K562 (cell line): ENCODE measurements around the gene PRTFDC1. TPM values are rescaled to one million over a fixed set of nuclear protein-coding genes. Genes with fewer than 3 reads are reported as not detected.
A peak's percentile ranks its signal among the peaks of the same experiment; 100 is the strongest.

Experiments used
- ATAC-seq: fragments of 200-7000 bp; cut with Tn5 transposase; 3 replicates; pipeline ENCODE4 v1.9.1; 2020; ENCODE audit warnings: moderate library complexity
- BruUV-seq: library from RNA; stranded (reverse); fragments of 400-500 nt; replicated peaks from 2 replicates; lab custom pipeline; 2021; lab: Mats Ljungman, UMichigan
- CTCF ChIA-PET: fragments of 300-600 bp; formaldehyde crosslinking; extraction: SDS; loops from one replicate; lab custom pipeline; 2021; ENCODE audit warnings: low intra/inter-chr PET ratio; lab: Yijun Ruan, JAX
- POLR2A ChIA-PET: fragments of 300-600, 350-650 bp; sonication (Branson Sonifier 250); formaldehyde crosslinking; extraction: SDS; loops from one replicate; lab custom pipeline; 2021; ENCODE audit warnings: antibody characterized with exemption, inconsistent platforms; lab: Yijun Ruan, JAX
- DNase-seq, 4 experiments: peaks; one replicate each; pipeline versions ENCODE4 v3.0.0 to v3.0.0-alpha.2; 2011 to 2018; ENCODE audit warnings: low spot score in 3 of 4, mixed read lengths in 3 of 4; ENCODE audit errors: extremely low read depth in 1 of 4
- FAIRE-seq: peaks from 2 replicates; lab custom pipeline; 2011; peaks lifted over from hg19 to GRCh38; lab: Jason Lieb, UNC
- H2AFZ ChIP-seq: 2 replicates; pipeline ENCODE4 v1.6.0; 2011; ENCODE audit warnings: low read depth, low read length, control low read depth, inconsistent platforms
- H3K27ac ChIP-seq: fragments of 200-600 bp; 3 replicates; pipeline ENCODE4 v1.8.0; 2011; ENCODE audit warnings: low read depth, mild to moderate bottlenecking, control low read depth, inconsistent platforms, low read length, moderate library complexity, mixed read lengths; ENCODE audit errors: extremely low read depth
- H3K27me3 ChIP-seq, 2 experiments: fragments of 300-600 bp in 1 of 2; 2 replicates in 1 of 2; 3 replicates in 1 of 2; pipeline versions ENCODE4 v1.6.0 to v1.8.0; 2011; ENCODE audit warnings: inconsistent platforms in 2 of 2, low read length in 2 of 2, mild to moderate bottlenecking in 1 of 2, mixed read lengths in 1 of 2, moderate library complexity in 1 of 2; ENCODE audit not compliant: control insufficient read depth in 2 of 2, insufficient read depth in 2 of 2
- H3K36me3 ChIP-seq: fragments of 300-600 bp; 3 replicates; pipeline ENCODE4 v1.8.0; 2011; ENCODE audit warnings: mild to moderate bottlenecking, low read length, inconsistent platforms; ENCODE audit not compliant: control insufficient read depth, insufficient read depth
- H3K4me1 ChIP-seq, 2 experiments: fragments of 200-600 bp in 1 of 2; replicated peaks in 1 of 2; 2 replicates in 1 of 2; 3 replicates in 1 of 2; pipeline versions ENCODE4 v1.5.1 to v1.8.0; 2011; ENCODE audit warnings: inconsistent platforms in 2 of 2, low read length in 2 of 2, mild to moderate bottlenecking in 1 of 2, mixed read lengths in 1 of 2, moderate library complexity in 1 of 2; ENCODE audit not compliant: control insufficient read depth in 2 of 2, insufficient read depth in 2 of 2
- H3K4me2 ChIP-seq: 2 replicates; pipeline ENCODE4 v1.6.1; 2011; ENCODE audit warnings: low read length, control low read depth, inconsistent platforms, mixed read lengths; ENCODE audit not compliant: insufficient read depth
- H3K4me3 ChIP-seq: fragments of 200-600 bp; sonication (generic), shearing (Covaris generic); 2 replicates; pipeline ENCODE4 v1.5.1; 2016; ENCODE audit warnings: control low read depth, inconsistent platforms
- H3K79me2 ChIP-seq: fragments of 200-600 bp; 3 replicates; pipeline ENCODE4 v1.8.0; 2011; ENCODE audit warnings: low read length, inconsistent platforms; ENCODE audit not compliant: control insufficient read depth, insufficient read depth
- H3K9ac ChIP-seq, 2 experiments: 2 replicates each; pipeline versions ENCODE4 v1.6.0 to v1.6.1; 2011; ENCODE audit warnings: low read depth in 2 of 2, low read length in 2 of 2, control low read depth in 1 of 2, inconsistent platforms in 1 of 2, mild to moderate bottlenecking in 1 of 2, mixed read lengths in 1 of 2; ENCODE audit not compliant: insufficient read depth in 1 of 2
- H3K9me1 ChIP-seq: one replicate; pipeline ENCODE4 v1.6.0; 2011; ENCODE audit warnings: inconsistent platforms, mild to moderate bottlenecking, low read length, moderate library complexity; ENCODE audit not compliant: control insufficient read depth, insufficient read depth
- H3K9me3 ChIP-seq: replicated peaks from 2 replicates; pipeline ENCODE4 v1.5.1; 2011; ENCODE audit warnings: low read depth, low read length, inconsistent platforms; ENCODE audit not compliant: control insufficient read depth, insufficient read depth
- H4K20me1 ChIP-seq: replicated peaks from 2 replicates; pipeline ENCODE4 v1.6.1; 2011; ENCODE audit warnings: low read length, inconsistent platforms, mixed read lengths; ENCODE audit not compliant: control insufficient read depth, insufficient read depth
- ARID4B ChIP-seq: sonication (generic); formaldehyde crosslinking; IDR thresholded peaks from 2 replicates; pipeline ENCODE4 v1.8.0; 2022; ENCODE audit warnings: mild to moderate bottlenecking, missing genetic modification reagents
- CEBPB ChIP-seq: fragments of 450-650 bp; IDR thresholded peaks from 2 replicates; pipeline ENCODE4 v1.6.1; 2016; ENCODE audit warnings: missing genetic modification characterization, missing compliant biosample characterization
- CHD1 ChIP-seq: fragments of 200-600 bp; sonication (generic); IDR thresholded peaks from one replicate; pipeline ENCODE4 v1.6.1; 2012; ENCODE audit warnings: mild to moderate bottlenecking, moderate library complexity, low read length, inconsistent platforms
- E2F3 ChIP-seq: fragments of 250-450 bp; sonication (Bioruptor Pico); IDR thresholded peaks from 2 replicates; pipeline ENCODE4 v1.4.0; 2020; ENCODE audit warnings: mild to moderate bottlenecking
- ELF4 ChIP-seq: fragments of 450-650 bp; formaldehyde crosslinking; IDR thresholded peaks from 2 replicates; pipeline ENCODE4 v1.4.0; 2022; ENCODE audit warnings: missing genetic modification characterization
- ELK1 ChIP-seq: sonication (generic); formaldehyde crosslinking; IDR thresholded peaks from 2 replicates; pipeline ENCODE4 v1.8.1; 2022; ENCODE audit warnings: missing genetic modification reagents
- GATAD2B ChIP-seq: fragments of 450-650 bp; IDR thresholded peaks from 2 replicates; pipeline ENCODE4 v1.6.1; 2017; ENCODE audit warnings: mild to moderate bottlenecking, borderline replicate concordance
- SMARCC2 ChIP-seq: fragments of 450-650 bp; IDR thresholded peaks from 2 replicates; pipeline ENCODE4 v1.6.1; 2017; ENCODE audit warnings: antibody characterized with exemption, moderate library complexity, mild to moderate bottlenecking, low read depth
- TRIM24 ChIP-seq, 2 experiments: fragments of 450-650 bp; IDR thresholded peaks; 2 replicates each; pipeline ENCODE4 v1.6.1; 2016
- ZNF644 ChIP-seq: fragments of 200-800 bp; sonication (Bioruptor generic); IDR thresholded peaks from 2 replicates; pipeline ENCODE4 v1.6.1; 2016; ENCODE audit warnings: low read depth, missing genetic modification characterization, missing compliant biosample characterization
- WGBS: fragments of 100-300 bp; shearing (Covaris generic); methylation state at CpG from one replicate; pipeline ENCODE4 v1.1.6; 2016; ENCODE audit warnings: low coverage, mixed read lengths; ENCODE audit not compliant: insufficient coverage; ENCODE audit errors: missing lambda C conversion rate; 5-methylcytosine and 5-hydroxymethylcytosine counted together
- in situ Hi-C: fragments of 300-500 bp; cut with MboI; formaldehyde crosslinking; loops from 4 replicates; pipeline ENCODE4 v1.15.0; 2018; ENCODE audit warnings: inconsistent platforms, mixed read lengths
- intact Hi-C: fragments of 100-400 bp; cut with micrococcal nuclease; formaldehyde crosslinking; loops from 2 replicates; pipeline ENCODE4 v1.14.2; 2022
- polyA plus RNA-seq, 8 experiments: library from polyadenylated mRNA; depleted of rRNA in 4 of 8; stranded (reverse) in 5 of 8; unstranded in 3 of 8; fragments of >200 nt; fragmentation: Nextera tagmentation in 2 of 8; fragmentation: Illumina TruSeq in 1 of 8; extraction: Ambion mirVana in 2 of 8; extraction: Trizol in 1 of 8; gene quantifications; 2 replicates each; pipeline versions ENCODE4 v1.2.1 to v1.2.3, GENCODE V29; 2011 to 2014; ENCODE audit warnings: inconsistent platforms in 1 of 8, missing spikeins in 1 of 8
- total RNA-seq, 7 experiments: library from RNA; depleted of rRNA in 6 of 7; stranded (reverse); fragments of >200 nt in 6 of 7; fragmentation: Illumina TruSeq in 2 of 7; extraction: Trizol in 2 of 7; gene quantifications; 2 replicates each; pipeline versions ENCODE4 v1.2.1 to v1.2.3, GENCODE V29; 2011 to 2021; ENCODE audit warnings: low replicate concordance in 1 of 7
- TF ChIP-seq, protein P1 (sequence below): fragments of 250-450 bp; sonication (Bioruptor Pico); IDR thresholded peaks from 2 replicates; pipeline ENCODE4 v1.8.0; 2021; ENCODE audit warnings: borderline replicate concordance, mild to moderate bottlenecking, moderate library complexity; ENCODE audit not compliant: poor library complexity, severe bottlenecking

PRTFDC1 gene
- total and polyA plus RNA-seq, 9 of the 15 experiments (the other 6 are each of a cell fraction or from before 2014, with no cell fraction given), result 7.0 to 27.6 (median 10.0) TPM

- no peak overlapping the region for H3K9ac ChIP-seq
- H3K27me3 ChIP-seq, result no peaks in the 10 kb centered on the region
- no peak for DNase-seq
- no peak overlapping the region for H3K4me3 ChIP-seq
- H3K36me3 ChIP-seq, result no peaks in the 10 kb centered on the region
- 0 out of 4 replicates have a peak, but pooled peaks of 1 of the 2 experiments have one; percentile 16 for TF ChIP-seq TRIM24 (IDR thresholded peaks at IDR 0.05)
- no peak for TF ChIP-seq ELF4 (CRISPR knock-in tag)
- peak; percentile 66 for TF ChIP-seq CEBPB (tag)
- TF ChIP-seq, protein P1, sequence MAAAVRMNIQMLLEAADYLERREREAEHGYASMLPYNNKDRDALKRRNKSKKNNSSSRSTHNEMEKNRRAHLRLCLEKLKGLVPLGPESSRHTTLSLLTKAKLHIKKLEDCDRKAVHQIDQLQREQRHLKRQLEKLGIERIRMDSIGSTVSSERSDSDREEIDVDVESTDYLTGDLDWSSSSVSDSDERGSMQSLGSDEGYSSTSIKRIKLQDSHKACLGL (CRISPR knock-in tag), result no peak
- intact Hi-C loops (no loop called here), in situ Hi-C loops (no loop called here)
- no peak overlapping the region for H2AFZ ChIP-seq
- FAIRE-seq, result no peak
- no peaks in the 10 kb centered on the region for H3K79me2 ChIP-seq
- H3K4me2 ChIP-seq, result no peak overlapping the region
- 75% methylated on average over 2 of the region's 2 CpGs for WGBS
- no peaks in the 10 kb centered on the region for H3K9me3 ChIP-seq
- H3K9me1 ChIP-seq, result no peaks in the 10 kb centered on the region
- H3K27ac ChIP-seq, result no peak overlapping the region
- POLR2A ChIA-PET, result no interaction called here
- H3K4me1 ChIP-seq, result peaks cover 5 to 28% of the 10 kb centered on the region in 2 experiments
- BruUV-seq, result no TSS peak
- H4K20me1 ChIP-seq, result no peaks in the 10 kb centered on the region
- CTCF ChIA-PET, result no interaction called here
- no peak for ATAC-seq
These were observed 59.3 kb downstream of the PRTFDC1 start for GRCh38 chr10:24893127-24893526.

DNA sequence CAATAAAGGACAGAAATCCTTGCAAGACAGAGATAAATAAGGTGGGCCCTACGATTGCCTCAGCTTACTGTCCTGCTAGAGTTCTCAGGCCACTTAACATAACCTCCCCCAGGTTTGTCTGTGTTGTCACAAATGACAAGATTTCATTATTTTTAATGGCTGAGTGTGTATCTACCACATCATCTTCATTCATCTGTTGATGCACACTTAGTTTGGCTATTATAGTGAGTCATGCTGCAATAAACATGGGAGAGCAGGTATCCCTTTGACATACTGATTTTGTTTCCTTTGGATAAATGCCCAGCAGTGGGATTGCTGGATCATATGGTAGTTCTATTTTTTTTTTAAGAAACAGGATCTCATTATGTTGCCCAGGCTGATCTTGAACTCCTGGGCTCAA is 60.6 kb downstream of the PRTFDC1 start:
- no peak for DNase-seq
- no peak for ATAC-seq
- no peaks in the 10 kb centered on the region for H3K27me3 ChIP-seq
- WGBS, result 20% methylated on average over 1 of the region's 1 CpG
- peaks cover 3 to 17% of the 10 kb centered on the region in 2 experiments for H3K4me1 ChIP-seq
- no peaks in the 10 kb centered on the region for H3K9me1 ChIP-seq
- no peaks in the 10 kb centered on the region for H3K9me3 ChIP-seq
- no peak for FAIRE-seq
- no peaks in the 10 kb centered on the region for H3K36me3 ChIP-seq
- H3K4me3 ChIP-seq, result no peak overlapping the region
- H3K27ac ChIP-seq, result no peak overlapping the region
- no TSS peak for BruUV-seq
- intact Hi-C loops, result no loop called here
- ChIA-PET CTCF (no interaction called here), POLR2A (interaction anchor here (1.4 kb wide), 1 partner anchor 8 kb away, joined by 3 read pairs; no protein-coding TSS in a partner anchor)
- no peaks in the 10 kb centered on the region for H3K79me2 ChIP-seq
- no peaks in the 10 kb centered on the region for H4K20me1 ChIP-seq
- in situ Hi-C loops, result no loop called here
- no peak overlapping the region for H2AFZ ChIP-seq
- H3K4me2 ChIP-seq, result no peak overlapping the region
- no peak overlapping the region for H3K9ac ChIP-seq
- TF ChIP-seq GATAD2B, result no peak
- TF ChIP-seq CHD1, result no peak
- TF ChIP-seq ZNF644, result no peak
- TF ChIP-seq ELK1, result no peak
- no peak for TF ChIP-seq SMARCC2
- no peak for TF ChIP-seq E2F3 (CRISPR knock-in tag)
- TF ChIP-seq ARID4B (CRISPR knock-in tag), result no peak
